ENCODE measurements around the gene RAE1.

The RAE1 gene

DNA sequence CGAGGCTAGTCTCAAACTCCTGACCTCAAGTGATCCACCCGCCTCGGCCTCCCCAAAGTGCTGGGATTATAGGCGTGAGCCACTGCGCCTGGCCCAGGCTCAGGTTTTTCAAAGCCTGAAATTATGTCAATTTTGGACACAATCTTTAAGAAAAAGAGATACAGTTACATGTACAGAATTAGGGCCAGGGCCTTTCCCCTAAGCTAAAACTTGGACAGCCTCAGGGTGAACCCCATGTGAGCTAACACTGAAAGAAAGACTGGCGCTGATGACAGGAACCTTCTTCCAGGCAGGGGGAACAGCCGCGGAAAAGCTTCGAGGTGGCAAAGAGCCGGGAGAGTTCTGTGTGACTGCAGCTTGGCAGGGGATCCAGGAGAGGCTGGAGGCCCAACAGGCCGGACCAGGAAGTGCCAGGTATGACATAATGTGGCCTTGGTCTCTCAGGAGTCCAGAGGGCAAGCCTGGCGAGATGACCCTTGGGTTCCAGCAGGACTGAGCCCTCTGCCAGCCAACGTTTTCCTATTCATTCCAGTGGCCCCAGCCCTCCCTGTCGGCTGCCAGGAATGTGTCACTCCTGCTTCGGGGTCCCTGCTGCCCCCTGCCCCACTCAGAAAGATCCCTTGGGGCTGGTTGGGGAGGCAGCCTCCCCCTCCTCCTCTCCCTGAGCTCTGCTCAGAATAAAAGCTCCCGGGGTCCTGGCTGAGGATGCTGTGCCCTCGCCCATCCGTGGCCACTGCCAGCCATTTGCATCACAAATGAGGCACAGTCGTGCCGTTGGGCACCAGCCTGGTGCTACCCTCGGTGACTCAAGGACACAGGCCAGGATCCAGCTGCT is 77.5 kb downstream of the RAE1 start:
- no peaks in the 10 kb centered on the region for H3K79me2 ChIP-seq (ENCODE audit: low read length)
- H3K9ac ChIP-seq (ENCODE audit: low read length): no peak overlapping the region
- H3K9me3 ChIP-seq (replicated peaks; ENCODE audit: insufficient read depth, low read length): no peaks in the 10 kb centered on the region
- H3K27me3 ChIP-seq (replicated peaks; ENCODE audit: insufficient read depth, low read length): no peaks in the 10 kb centered on the region
- no peak overlapping the region for H3K27ac ChIP-seq (ENCODE audit: low read length)
- H3K4me2 ChIP-seq (ENCODE audit: low read depth, low read length): no peak overlapping the region
- peaks cover 16% of the 10 kb centered on the region for H3K4me1 ChIP-seq (ENCODE audit: low read length)
- H2AFZ ChIP-seq (ENCODE audit: low read length): no peak overlapping the region
- H3K36me3 ChIP-seq (replicated peaks; ENCODE audit: insufficient read depth, low read length): no peaks in the 10 kb centered on the region
- no peaks in the 10 kb centered on the region for H4K20me1 ChIP-seq (ENCODE audit: insufficient read depth, low read length)
- 0 out of 2 replicates have a peak, but pooled peaks cover 4% of the 10 kb centered on the region for H3F3A ChIP-seq (ENCODE audit: insufficient read depth, low read length)
- H3K4me3 ChIP-seq (ENCODE audit: low read length): no peak overlapping the region
- no peaks in the 10 kb centered on the region for H3K9me2 ChIP-seq (replicated peaks; ENCODE audit: insufficient read depth, low read length)
- TF ChIP-seq EZH2phosphoT487 (IDR thresholded peaks at IDR 0.05; ENCODE audit: low read length): no peak
- no peak for TF ChIP-seq EZH2 (optimal IDR thresholded peaks at IDR 0.05; ENCODE audit: low read depth, low read length)
- TF ChIP-seq, protein P1, sequence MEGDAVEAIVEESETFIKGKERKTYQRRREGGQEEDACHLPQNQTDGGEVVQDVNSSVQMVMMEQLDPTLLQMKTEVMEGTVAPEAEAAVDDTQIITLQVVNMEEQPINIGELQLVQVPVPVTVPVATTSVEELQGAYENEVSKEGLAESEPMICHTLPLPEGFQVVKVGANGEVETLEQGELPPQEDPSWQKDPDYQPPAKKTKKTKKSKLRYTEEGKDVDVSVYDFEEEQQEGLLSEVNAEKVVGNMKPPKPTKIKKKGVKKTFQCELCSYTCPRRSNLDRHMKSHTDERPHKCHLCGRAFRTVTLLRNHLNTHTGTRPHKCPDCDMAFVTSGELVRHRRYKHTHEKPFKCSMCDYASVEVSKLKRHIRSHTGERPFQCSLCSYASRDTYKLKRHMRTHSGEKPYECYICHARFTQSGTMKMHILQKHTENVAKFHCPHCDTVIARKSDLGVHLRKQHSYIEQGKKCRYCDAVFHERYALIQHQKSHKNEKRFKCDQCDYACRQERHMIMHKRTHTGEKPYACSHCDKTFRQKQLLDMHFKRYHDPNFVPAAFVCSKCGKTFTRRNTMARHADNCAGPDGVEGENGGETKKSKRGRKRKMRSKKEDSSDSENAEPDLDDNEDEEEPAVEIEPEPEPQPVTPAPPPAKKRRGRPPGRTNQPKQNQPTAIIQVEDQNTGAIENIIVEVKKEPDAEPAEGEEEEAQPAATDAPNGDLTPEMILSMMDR (IDR thresholded peaks at IDR 0.05; ENCODE audit: low read length): no peak
- DNase-seq: no peak

All from MM.1S (cell line).